Body of pancreas (tissue), 4 donors: Measurements from ENCODE around the gene ACSBG1.

Experiments used
- CTCF ChIP-seq, 7 experiments: fragments of 450-650 bp in 4 of 7; fragments of 200-600 bp in 3 of 7; sonication (generic) in 3 of 7; IDR thresholded peaks; one replicate each; pipeline ENCODE4 v1.5.1; 2016 to 2019; ENCODE audit warnings: antibody characterized with exemption in 7 of 7
- POLR2A ChIP-seq, 3 donors: fragments of 450-650 bp; IDR thresholded peaks; one replicate each; pipeline ENCODE4 v1.6.1; 2016; ENCODE audit warnings: antibody characterized with exemption in 3 of 3, mild to moderate bottlenecking in 2 of 3

- TF ChIP-seq CTCF (IDR thresholded peaks at IDR 0.05) (no peak), POLR2A (IDR thresholded peaks at IDR 0.05) (no peak)
Observed at GRCh38 chr15:78207641-78208340, 26.6 kb downstream of the ACSBG1 start.
